Liver (tissue), 3 donors: ENCODE data around the gene HIPK2.

Experiments
- NR2F2 ChIP-seq: IDR thresholded peaks from 2 replicates; pipeline ENCODE4 v1.6.1; 2016; ENCODE audit warnings: antibody characterized with exemption
- RAD21 ChIP-seq, 2 donors: IDR thresholded peaks; 2 replicates each; pipeline ENCODE4 v1.6.1; 2016; ENCODE audit warnings: antibody characterized with exemption in 2 of 2, mild to moderate bottlenecking in 2 of 2
- SP1 ChIP-seq: IDR thresholded peaks from 2 replicates; pipeline ENCODE4 v1.6.1; 2018; ENCODE audit warnings: antibody characterized with exemption, mild to moderate bottlenecking
- YY1 ChIP-seq: IDR thresholded peaks from 2 replicates; pipeline ENCODE4 v1.6.1; 2016; ENCODE audit warnings: antibody characterized with exemption, mild to moderate bottlenecking
- TF ChIP-seq, protein P1 (sequence below): IDR thresholded peaks from 2 replicates; pipeline ENCODE4 v1.6.1; 2016; ENCODE audit warnings: antibody characterized with exemption
- TF ChIP-seq, protein P2 (sequence below): fragments of 150-350 bp; IDR thresholded peaks from 2 replicates; pipeline ENCODE4 v1.5.1; 2017; ENCODE audit warnings: improper control_type of control experiment, low read depth, low read length; ENCODE audit not compliant: missing input control
- TF ChIP-seq, protein P3 (sequence below): IDR thresholded peaks from 2 replicates; pipeline ENCODE4 v1.6.1; 2016; ENCODE audit warnings: antibody characterized with exemption
- donor health status: healthy.
- donor health status: healthy.

DNA sequence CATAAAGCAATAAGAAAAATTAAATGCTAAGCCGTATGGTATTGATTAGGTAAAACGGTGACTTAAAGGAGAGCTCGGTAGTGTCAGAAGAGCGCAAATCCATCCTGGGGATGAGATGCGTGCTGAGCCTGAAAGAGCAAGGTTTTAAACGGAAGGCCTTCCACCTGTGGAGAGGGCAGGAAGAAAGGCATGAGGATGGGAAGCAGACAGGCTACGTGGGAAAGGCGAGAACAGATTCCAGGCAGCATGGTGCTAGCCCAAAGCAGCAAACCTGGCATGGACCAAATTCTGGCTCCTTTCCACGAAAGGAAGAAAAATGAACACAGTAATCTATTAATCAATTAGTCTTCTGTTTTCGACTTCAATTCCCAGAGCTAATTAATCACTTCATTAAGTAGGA, 103.5 kb downstream of the HIPK2 start:
- no peak for TF ChIP-seq SP1
- TF ChIP-seq YY1: no peak
- TF ChIP-seq RAD21 (IDR thresholded peaks at IDR 0.05): no peak
- TF ChIP-seq, protein P1, sequence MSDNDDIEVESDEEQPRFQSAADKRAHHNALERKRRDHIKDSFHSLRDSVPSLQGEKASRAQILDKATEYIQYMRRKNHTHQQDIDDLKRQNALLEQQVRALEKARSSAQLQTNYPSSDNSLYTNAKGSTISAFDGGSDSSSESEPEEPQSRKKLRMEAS: no peak
- TF ChIP-seq, protein P2, sequence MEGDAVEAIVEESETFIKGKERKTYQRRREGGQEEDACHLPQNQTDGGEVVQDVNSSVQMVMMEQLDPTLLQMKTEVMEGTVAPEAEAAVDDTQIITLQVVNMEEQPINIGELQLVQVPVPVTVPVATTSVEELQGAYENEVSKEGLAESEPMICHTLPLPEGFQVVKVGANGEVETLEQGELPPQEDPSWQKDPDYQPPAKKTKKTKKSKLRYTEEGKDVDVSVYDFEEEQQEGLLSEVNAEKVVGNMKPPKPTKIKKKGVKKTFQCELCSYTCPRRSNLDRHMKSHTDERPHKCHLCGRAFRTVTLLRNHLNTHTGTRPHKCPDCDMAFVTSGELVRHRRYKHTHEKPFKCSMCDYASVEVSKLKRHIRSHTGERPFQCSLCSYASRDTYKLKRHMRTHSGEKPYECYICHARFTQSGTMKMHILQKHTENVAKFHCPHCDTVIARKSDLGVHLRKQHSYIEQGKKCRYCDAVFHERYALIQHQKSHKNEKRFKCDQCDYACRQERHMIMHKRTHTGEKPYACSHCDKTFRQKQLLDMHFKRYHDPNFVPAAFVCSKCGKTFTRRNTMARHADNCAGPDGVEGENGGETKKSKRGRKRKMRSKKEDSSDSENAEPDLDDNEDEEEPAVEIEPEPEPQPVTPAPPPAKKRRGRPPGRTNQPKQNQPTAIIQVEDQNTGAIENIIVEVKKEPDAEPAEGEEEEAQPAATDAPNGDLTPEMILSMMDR: no peak
- TF ChIP-seq NR2F2: no peak
- TF ChIP-seq, protein P3, sequence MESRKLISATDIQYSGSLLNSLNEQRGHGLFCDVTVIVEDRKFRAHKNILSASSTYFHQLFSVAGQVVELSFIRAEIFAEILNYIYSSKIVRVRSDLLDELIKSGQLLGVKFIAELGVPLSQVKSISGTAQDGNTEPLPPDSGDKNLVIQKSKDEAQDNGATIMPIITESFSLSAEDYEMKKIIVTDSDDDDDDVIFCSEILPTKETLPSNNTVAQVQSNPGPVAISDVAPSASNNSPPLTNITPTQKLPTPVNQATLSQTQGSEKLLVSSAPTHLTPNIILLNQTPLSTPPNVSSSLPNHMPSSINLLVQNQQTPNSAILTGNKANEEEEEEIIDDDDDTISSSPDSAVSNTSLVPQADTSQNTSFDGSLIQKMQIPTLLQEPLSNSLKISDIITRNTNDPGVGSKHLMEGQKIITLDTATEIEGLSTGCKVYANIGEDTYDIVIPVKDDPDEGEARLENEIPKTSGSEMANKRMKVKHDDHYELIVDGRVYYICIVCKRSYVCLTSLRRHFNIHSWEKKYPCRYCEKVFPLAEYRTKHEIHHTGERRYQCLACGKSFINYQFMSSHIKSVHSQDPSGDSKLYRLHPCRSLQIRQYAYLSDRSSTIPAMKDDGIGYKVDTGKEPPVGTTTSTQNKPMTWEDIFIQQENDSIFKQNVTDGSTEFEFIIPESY: no peak
